ENCODE measurements around the gene PRSS57. TPM values are rescaled to one million over a fixed set of nuclear protein-coding genes. Genes with fewer than 3 reads are reported as not detected.

The PRSS57 gene
- total and polyA plus RNA-seq, 2 of the 13 experiments (the other 11 are each of a cell fraction or from before 2014, with no cell fraction given): 0.12 TPM; not detected in 1

DNA sequence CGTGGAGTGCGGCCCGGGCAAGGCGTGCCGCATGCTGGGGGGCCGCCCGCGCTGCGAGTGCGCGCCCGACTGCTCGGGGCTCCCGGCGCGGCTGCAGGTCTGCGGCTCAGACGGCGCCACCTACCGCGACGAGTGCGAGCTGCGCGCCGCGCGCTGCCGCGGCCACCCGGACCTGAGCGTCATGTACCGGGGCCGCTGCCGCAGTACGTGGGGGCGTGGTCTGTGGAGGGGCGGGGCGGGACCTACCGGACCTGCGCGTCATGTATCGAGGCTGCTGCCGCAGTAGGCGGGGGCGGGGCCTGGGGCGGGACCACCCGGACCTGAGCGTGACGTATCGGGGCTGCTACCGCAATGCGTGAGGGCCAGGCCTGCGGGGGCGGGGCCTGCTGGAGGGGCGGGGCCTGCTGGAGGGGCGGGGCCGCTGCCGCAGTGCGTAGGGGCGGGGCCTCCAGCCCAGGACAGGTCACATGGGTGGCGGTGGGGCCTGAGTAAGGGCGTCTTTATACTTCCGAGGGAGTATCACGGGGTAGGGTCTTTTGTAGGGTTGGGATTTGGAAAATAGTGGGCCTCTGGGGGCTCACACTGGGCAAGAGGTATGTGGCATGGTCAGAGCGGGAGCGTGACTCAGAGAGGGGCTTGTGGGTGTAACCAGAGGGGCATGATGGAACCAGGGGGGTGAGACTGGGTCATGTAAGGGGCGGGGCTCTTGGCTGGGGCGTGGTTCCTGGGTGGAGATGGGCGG, 14.8 kb downstream of the PRSS57 start (continued):
- TF ChIP-seq IRX3 (CRISPR knock-in tag; IDR thresholded peaks at IDR 0.05; ENCODE audit: borderline replicate concordance, low read depth) (peak; percentile 39; the same call in 1 of the 2 replicates), SP1 (IDR thresholded peaks at IDR 0.05) (peak; percentile 68), SP1 (CRISPR knock-in tag; IDR thresholded peaks at IDR 0.05) (peak; percentile 26; the same call in 1 of the 2 replicates), CCDC6 (CRISPR knock-in tag; IDR thresholded peaks at IDR 0.05) (peak; percentile 74; the same call in 1 of the 2 replicates), KMT2B (CRISPR knock-in tag; IDR thresholded peaks at IDR 0.05) (no peak; the same call in 1 of the 2 replicates), ZBTB3 (CRISPR knock-in tag; IDR thresholded peaks at IDR 0.05; ENCODE audit: borderline replicate concordance, low read depth) (no peak)
- TF ChIP-seq, protein P1, sequence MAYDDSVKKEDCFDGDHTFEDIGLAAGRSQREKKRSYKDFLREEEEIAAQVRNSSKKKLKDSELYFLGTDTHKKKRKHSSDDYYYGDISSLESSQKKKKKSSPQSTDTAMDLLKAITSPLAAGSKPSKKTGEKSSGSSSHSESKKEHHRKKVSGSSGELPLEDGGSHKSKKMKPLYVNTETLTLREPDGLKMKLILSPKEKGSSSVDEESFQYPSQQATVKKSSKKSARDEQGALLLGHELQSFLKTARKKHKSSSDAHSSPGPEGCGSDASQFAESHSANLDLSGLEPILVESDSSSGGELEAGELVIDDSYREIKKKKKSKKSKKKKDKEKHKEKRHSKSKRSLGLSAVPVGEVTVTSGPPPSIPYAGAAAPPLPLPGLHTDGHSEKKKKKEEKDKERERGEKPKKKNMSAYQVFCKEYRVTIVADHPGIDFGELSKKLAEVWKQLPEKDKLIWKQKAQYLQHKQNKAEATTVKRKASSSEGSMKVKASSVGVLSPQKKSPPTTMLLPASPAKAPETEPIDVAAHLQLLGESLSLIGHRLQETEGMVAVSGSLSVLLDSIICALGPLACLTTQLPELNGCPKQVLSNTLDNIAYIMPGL (CRISPR knock-in tag; IDR thresholded peaks at IDR 0.05; ENCODE audit: borderline replicate concordance in 1 of 2, low read depth in 1 of 2): peak in 1 of 2 experiments; percentile 73; a peak in 1 of 4 replicates

DNA sequence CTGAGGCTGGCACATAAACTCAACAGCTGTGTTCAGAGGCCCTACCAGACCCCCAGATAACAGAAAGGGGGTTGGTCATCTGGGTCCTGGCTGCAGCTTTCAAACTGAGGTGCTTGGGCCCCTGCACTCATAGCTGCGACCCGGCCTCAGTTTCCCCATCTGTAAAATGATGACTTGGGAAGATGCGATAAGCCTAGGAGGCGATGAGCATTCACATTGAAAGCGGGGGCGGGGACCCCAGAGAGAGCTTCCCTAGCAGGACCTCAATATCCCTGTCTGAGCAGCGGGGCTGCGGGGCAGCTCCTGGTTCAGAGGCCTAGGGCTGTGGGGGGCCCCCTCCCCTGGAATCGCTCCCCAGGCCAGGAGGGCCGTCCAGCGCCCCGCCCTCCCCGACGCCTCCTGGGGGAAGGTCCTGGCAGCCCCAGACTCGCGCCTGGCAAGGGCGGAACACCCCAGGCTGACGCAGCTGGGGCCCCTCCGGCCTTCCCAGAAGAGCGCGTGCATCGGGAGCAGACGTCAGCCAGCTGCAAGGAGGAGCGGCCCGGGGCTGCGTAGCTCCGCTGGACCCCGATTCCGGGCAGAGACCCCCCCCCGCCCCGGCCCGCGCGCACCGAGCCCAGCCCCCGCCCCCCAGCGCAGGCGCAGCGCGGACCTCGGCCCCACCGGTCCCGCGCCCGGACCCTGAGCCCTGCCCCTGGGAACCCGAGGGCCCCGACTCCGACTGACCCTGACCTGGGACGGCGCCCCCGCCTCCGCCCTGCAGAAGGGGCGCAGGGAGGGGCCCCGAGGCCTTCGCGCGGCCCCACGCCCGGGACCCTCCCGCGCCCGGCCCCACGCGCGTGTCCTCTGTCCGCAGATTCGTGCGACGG, 15.6 kb downstream of the PRSS57 start:
- POLR2A ChIA-PET: interaction anchor here (0.6 to 5.3 kb wide), 13 partner anchors 9 to 347 kb away, joined by 3 to 56 read pairs (median 5); partner anchors contain the start of genes CNN2, PALM and RNF126
- no peak for DNase-seq (ENCODE audit: low spot score)
- TF ChIP-seq ZNF549 (CRISPR knock-in tag; IDR thresholded peaks at IDR 0.05) (no peak), CAMTA2 (CRISPR knock-in tag; IDR thresholded peaks at IDR 0.05; ENCODE audit: borderline replicate concordance) (no peak)
- TF ChIP-seq, protein P2, sequence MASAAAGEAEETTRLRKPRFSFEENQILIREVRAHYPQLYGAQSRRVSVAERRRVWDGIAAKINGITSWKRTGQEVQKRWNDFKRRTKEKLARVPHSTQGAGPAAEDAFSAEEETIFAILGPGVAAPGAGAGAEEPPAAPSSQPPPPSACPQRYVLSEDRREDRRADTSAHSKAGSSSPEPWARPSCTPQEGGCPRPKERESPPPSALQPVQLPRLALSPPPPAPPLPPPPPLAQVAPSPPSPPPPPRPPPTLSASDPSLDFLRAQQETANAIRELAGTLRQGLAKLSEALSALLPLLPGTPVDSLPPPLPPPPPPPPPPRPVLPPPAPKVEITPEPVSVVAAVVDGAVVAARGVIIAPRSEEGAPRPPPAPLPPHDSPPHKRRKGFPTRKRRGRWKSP (CRISPR knock-in tag; IDR thresholded peaks at IDR 0.05): 0 out of 2 replicates have a peak, but pooled peaks have one; percentile 38

More for the DNA sequence above, 15.6 kb downstream of the PRSS57 start:
- H3K4me3 ChIP-seq (replicated peaks in 1 of 3; ENCODE audit: insufficient read depth in 1 of 3, low read depth in 2 of 3, low read length in 3 of 3): peak overlapping the region; percentile 61 to 89 (median 63); a peak in 5 of 6 replicates
- intact Hi-C loops (cut with micrococcal nuclease; ENCODE audit: unreplicated experiment) (no loop called here), in situ Hi-C loops (cut with HindIII; ENCODE audit: extremely low pct_ligation_motif_present, low pct_unique_long_range_greater_than_20kb) (no loop called here)
- H3K4me1 ChIP-seq (ENCODE audit: insufficient read depth, low read length): peaks cover 46% of the 10 kb centered on the region
- H3K27ac ChIP-seq (ENCODE audit: extremely low read length, insufficient read depth, low read length): peak overlapping the region; percentile 95
- H3K4me2 ChIP-seq (ENCODE audit: low read depth, low read length): peak overlapping the region; percentile 82
- CTCF ChIA-PET (ENCODE audit: low intra/inter-chr PET ratio, low total read pairs): interaction anchor here (2.2 kb wide), 1 partner anchor 15 kb away, joined by 13 read pairs; no protein-coding TSS in a partner anchor
- FAIRE-seq (no peak), ATAC-seq (peak; percentile 16)
- no peaks in the 10 kb centered on the region for H3K9me3 ChIP-seq (ENCODE audit: low read length)
- H2AFZ ChIP-seq (ENCODE audit: low read length): no peak overlapping the region
- no peaks in the 10 kb centered on the region for H4K20me1 ChIP-seq (ENCODE audit: insufficient read depth, low read length)
- BruUV-seq (replicated peaks): TSS peak; percentile 74
- peak overlapping the region; percentile 82 for H3K9ac ChIP-seq (ENCODE audit: insufficient read depth, low read depth, low read length)
- H3K36me3 ChIP-seq (replicated peaks in 1 of 2; ENCODE audit: control insufficient read depth in 1 of 2, insufficient read depth in 2 of 2, low read length in 2 of 2): no peaks in the 10 kb centered on the region
- H3K27me3 ChIP-seq (ENCODE audit: control insufficient read depth in 1 of 2, insufficient read depth in 2 of 2, low read length in 2 of 2): peaks cover 0 to 7% of the 10 kb centered on the region in 2 experiments; a peak in 1 of 5 replicates
- H3K79me2 ChIP-seq (ENCODE audit: insufficient read depth, low read length): no peaks in the 10 kb centered on the region
- 84% methylated on average over 4 of the region's 69 CpGs for WGBS (ENCODE audit: low lambda C conversion rate)

Measured in HepG2 (cell line).